Activated gamma-delta T cell treated with Interleukin-2 at 50 U/mL for 16 hours (primary cell): ENCODE results near the gene AKIRIN2.
"Not testable (repeated sequence)": the region's sequence is repeated elsewhere in the genome, so short reads cannot be mapped to it uniquely, and the experiment has no call there.

Source experiments
- DNase-seq: peaks from one replicate; pipeline ENCODE4 v3.0.0-alpha.2; 2020

The AKIRIN2 gene

DNA sequence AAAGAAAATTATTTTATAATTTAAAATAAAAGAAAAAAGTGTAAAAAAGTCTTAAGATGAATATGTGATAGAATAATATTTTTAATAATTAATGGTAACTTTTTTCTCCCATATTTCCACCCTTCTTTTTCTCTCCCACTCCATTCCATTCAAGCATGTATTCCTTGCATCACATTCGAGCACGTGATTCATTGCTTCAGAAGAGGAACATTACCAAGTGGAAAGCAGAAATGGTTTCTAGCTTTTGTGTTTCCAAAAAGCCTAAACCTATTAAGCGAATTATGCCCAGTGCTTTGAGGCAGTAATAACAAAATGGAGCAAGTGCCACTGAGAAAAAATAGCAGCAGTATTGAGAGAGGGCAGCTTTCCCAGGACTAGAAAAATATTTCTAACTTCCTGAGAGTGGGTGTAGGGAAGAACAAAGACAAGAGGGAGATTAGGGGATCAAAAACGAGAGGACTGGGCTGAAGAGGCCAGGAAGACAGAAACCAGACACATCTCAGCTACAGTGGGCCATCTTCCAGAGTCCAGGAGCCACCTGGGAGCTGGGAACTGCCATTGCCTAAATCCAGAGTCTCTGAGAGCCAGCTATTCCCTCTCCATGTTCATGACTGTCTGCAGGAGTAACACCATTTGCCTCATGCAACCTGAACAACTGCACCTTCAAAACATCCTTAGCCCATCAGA is 15.0 kb upstream of the AKIRIN2 start:
- no peak for DNase-seq

DNA sequence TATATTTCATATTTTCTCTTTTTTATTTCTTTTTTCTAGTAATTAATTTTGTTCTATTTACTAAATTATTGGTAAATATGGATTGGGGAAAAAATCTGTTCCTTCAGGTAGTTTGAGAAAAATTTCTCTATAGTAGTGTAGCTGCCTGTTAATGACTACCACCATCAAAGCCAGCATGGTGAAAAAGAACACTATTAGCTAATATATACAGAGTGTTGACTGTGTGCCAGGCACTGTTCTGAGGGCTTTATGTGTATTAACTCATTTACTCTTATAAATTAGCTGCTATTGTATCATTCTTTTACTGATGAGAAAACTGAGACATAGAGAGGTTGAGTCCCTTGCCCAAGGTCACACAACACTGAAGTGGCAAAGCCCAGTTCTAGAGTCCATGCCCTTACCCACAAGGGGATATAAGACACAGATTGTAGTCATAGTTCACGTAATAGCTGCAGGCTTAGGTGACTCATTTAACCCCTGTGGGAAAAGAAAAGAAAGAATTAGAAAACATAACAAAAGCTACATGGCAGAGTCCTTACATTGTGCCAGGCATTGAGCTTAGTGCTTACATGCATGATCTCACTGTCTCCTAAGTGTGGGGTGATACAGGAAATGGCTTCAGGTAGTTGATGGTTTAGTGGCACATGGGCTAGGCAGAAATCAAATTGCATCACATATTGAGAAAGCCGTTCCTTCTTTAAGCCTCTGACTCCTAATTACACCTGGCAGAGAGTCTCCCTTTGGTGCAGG is 12.2 kb upstream of the AKIRIN2 start:
- no peak for DNase-seq

DNA sequence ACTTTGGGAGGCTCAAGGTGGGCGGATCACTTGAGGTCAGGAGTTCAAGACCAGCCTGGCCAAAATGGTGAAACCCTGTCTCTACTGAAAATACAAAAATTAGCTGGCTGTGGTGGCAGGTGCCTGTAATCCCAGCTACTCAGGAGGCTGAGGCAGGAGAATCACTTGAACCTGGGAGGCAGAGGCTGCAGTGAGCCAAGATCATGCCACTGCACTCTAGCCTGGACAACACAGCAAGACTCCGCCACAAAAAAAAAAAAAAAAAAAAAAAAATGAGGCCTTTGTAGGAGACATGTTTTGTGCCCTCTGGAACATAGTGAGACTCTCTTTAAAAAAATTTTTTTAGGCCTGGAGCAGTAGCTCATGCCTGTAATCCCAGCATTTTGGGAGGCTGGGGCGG is 10.7 kb upstream of the AKIRIN2 start:
- DNase-seq: not testable (repeated sequence)

DNA sequence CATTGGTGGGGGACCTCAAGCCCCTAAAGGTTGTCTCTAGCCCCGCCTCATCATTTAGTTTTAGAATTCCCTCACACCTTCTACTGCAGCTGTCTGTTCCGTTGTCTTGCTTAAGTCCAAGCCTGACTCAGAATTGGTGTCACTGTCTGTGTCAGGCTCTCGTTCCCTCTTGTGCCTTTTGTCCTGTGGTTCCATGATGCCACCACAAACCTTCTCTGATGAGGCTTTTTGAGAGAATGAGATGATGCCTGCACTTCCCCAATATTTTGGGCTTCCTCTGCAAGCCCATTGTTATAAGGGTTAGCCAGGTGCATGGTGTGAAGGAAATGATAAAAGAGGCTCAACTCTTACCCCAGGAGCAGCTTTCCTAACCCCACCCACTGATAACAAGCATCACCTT is 8.1 kb upstream of the AKIRIN2 start:
- no peak for DNase-seq

DNA sequence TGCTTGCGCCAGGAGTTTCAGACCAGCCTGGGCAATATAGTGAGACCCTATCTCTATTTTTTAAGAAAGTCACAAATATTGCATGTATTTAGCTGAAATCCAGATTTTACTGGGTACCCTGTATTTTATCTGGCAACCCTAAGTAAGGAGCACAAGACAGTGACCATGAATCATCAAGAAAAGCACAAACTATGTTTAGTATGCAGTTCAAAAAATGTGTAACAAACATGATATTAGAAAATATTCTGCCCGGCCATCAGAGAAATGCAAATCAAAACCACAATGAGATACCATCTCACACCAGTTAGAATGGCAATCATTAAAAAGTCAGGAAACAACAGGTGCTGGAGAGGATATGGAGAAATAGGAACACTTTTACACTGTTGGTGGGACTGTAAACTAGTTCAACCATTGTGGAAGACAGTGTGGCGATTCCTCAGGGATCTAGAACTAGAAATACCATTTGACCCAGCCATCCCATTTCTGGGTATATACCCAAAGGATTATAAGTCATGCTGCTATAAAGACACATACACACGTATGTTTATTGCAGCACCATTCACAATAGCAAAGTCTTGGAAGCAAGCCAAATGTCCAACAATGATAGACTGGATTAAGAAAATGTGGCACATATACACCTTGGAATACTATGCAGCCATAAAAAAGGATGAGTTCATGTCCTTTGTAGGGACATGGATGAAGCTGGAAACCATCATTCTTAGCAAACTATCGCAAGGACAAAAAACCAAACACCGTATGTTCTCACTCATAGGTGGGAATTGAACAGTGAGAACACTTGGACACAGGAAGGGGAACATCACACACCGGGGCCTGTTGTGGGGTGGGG is 6.8 kb upstream of the AKIRIN2 start:
- DNase-seq: not testable (repeated sequence)

DNA sequence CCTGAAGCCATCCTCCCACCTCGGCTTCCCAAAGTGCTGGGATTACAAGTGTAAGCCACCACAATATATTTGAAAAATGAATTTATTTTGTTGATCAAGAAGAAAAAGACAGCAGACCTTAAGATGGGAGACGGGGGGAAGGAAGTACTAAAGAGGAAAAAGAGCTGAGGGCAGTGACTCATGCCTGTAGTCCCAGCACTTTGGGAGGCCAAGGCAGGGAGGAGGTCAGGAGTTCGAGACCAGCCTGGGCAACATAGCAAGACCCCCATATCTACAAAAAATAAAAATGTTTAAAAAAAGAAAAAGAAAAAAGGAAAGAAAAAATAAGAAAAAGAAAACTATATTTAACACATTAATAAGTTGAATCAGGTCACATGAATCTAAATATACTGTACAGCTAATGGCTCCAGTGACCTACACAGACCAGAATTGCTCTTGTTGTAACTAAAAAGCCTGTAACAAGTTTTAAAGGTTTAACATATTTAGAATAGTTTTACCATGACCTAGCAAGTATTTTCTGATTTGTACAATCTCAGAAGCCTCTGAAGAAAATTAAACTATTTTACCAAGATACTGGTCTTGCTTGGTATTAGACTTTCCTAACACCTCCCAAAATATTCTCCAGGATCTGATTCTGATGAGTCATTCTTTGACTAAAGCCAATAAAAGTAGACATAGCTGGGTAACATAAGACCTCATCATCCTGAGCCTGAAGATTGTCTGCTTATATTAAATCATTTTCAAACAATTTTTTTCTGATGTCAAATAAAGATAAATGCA is 4.3 kb upstream of the AKIRIN2 start:
- no peak for DNase-seq

DNA sequence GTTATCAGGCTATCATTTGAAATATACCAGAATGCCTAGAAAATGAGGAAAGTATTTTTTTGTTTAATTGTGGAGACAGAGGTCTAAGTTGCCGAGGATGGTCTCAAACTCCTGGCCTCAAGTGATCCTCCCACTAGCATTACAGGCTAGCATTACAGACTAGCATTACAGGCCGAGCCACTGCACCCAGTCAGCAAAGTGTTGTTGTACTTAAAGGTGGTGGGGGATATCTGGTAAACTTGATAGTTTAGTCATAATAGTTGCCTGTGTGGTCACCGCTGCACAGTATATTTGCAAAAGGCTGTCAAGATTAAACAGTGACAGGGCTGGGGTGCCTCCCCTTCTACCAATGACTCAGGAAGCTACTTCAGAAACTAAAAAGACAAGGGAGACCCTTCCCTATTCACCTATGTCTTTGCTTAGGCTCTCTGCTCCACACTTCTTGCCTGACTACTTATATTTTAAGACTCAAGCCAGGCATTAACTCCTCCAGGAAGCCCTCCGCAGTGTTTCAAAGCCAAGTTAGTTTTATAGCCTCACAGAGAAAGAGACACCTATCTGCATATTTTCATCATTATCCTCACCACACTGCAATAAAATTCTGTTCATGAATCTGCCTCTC is 3.1 kb upstream of the AKIRIN2 start:
- no peak for DNase-seq

DNA sequence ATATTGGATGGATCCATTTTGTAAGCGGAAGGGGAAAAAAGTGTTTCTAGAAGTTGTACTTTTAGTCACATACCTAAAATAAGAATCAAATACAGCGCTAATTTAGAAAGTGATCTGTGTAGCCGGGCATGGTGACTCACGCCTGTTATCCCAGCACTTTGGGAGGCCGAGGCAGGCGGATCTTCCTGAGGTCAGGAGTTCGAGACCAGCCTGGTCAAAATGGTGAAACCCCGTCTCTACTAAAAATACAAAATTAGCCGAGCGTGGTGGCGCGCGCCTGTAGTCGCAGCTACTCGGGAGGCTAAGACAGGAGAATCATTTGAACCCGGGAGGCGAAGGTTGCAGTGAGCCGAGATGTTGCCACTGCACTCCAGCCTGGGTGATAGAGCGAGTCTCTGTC is 1.0 kb upstream of the AKIRIN2 start:
- not testable (repeated sequence) for DNase-seq

DNA sequence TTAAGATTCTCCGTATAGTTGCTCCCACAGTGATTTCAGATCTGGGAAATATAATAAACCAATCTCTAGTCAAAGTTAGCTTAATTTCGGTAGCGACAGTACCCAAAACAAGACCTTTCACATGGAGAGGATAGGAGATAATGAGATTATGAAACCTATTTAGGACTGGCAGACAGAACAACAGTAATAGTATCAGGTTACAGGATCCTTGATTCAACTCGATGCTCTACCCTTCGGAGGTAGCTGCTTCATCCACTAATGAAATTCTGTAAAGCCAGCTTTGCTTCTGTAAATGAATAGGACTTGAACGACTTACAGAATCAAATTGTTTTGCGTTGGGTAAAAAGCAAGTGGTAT is 534 bp upstream of the AKIRIN2 start:
- DNase-seq: no peak

DNA sequence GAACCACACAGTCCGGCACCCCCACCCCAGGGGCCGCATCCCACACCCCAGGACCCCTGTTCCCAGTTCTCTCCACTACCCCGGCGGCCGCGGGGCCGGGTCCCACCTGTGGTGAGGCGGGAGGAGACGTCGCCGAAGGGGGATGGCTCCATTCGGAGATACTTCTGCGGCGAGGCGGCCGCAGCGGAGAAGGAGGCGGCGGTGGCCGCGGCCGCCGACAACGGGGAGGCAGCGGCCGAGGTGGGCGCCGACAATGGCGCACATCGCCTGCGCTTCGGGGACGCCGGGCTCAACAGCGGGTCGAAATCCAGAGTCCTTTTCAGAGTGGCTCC is 723 bp downstream of the AKIRIN2 start:
- DNase-seq: peak; percentile 16

DNA sequence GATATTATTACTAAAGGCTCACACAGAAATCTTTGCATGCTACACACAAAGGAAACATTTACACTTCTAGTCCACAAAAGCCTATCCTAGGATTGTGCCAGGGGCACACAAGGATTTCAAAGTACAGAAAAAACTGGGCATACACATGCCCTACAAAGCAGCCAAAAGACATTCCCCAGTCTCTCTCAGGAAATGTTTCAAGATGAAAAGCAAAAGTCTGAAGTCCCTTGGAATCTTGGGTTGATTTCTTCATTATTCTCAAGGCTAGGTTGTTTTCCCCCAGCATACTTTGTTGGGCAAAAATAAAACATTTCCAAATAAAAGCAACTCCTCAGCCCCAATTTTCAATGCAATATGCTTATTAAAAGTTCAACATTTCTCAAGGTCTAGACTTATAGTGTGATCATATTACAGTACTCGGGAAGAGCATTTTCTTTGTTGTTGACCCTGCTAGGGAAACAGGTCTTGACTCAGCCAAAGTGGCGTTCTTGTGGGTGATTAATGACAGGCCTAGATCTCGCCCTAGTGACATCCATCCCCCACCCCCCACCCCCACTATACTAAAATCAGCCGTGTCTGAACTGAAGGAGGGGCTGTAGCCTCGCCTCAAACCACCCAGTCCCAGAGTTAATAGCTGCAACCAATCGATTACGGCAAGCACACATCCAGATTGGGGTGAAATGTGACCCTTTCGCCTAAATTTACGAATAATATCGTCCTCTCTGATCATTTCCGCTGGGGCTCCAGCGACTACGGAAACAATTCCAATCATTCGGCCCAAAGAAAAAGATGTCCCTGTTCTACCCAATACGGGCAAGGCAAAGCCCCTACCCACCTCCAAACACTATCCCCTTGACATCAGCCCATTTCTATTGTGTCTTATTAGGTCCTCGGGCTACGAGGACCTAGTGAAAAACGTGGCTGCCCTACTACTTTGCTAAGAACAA is 1.4 kb downstream of the AKIRIN2 start:
- DNase-seq: no peak

DNA sequence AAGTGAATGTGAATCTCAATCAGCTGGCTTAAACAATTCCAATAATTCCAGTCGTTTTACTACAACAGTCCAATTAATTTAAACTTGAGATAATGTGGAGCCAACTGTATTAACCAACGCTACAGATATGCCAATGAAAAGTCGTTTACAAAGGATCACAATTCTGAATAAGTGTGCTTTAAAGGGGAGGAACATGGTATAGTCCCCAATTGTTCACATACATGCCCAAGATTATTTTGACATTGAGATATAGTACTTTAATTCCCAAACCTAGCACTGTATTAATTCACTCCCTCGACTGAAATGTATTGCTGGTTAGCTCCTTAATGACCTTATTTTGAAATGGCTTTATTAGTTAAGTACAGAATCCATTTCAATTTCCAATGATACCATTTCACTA is 2.5 kb downstream of the AKIRIN2 start:
- DNase-seq: no peak

DNA sequence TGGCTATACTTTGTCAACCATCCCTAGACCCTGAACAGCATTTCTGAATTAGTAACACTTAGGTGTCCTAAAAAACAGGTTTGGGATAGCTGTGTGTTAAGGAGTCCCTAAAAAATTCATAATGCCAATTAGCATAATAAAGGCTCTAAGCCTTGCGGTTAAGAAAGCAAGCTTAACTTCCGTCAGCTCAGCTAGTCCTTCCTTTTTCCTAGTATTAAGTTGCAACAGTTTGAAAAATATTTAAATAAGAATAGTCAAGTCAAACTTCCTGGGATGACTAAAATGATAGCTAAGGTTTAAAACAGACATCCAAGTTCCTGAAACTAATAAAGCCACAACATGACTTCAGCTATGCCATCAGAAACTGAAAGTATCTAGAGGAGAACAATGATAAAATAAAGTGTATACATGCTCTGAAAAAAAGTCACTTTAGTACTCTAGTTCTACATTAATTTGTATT is 3.5 kb downstream of the AKIRIN2 start:
- no peak for DNase-seq

DNA sequence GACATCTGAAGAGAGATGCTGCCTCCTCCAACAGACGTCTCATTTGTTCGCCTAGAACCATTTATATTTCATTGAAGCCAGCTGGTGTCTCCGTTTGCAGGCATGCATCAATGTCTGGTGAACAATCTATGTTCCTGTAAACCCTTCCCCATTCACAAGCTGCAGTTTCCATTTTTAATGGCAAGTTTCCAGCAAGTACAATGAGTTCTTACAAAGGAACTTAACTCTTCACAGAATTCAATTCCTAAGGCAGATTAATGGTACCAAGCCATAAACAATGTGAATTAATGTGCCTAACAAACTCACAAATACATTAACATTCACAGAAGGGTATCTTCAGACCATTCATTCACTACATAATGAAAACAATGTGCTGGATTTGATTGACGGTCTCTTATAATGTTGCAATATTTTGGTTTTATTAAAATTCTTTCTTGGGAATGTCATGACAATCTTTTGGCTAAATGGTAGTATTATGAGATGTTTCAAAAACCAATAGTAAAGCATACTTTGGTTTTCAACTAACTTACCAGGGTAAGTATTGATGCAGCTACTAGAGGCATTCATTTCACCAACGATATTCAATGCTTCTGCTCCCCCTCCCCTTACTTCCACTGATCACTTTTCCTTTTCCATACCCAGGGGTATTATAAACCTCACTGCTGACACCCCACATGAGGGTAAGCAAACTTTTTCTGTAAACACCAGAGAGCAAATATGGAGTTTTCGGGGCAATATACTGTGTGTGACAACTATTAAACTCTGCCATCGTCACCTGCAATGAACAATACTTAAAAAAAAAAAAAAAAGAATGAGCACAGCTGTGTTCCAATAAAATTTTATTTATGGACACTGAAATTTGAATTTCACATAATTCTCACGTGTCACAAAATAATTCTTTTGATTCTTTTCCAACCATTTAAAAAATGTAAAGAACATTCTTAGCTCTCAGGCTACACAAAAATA is 4.2 kb downstream of the AKIRIN2 start:
- no peak for DNase-seq

DNA sequence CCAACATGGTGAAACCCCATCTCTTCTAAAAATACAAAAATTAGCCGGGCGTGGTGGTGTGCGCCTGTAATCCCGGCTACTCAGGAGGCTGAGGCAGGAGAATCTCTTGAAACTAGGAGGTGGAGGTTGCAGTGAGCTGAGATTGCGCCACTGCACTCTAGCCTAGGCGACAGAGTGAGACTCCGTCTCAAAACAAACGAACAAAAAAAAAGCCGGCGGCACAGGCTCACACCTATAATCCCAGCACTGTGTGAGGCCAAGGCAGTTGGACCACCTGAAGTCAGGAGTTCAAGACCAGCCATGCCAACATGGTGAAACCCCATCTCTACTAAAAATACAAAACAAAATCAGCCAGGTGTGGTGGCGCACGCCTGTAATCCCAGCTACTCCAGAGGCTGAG is 5.2 kb downstream of the AKIRIN2 start:
- DNase-seq: not testable (repeated sequence)

DNA sequence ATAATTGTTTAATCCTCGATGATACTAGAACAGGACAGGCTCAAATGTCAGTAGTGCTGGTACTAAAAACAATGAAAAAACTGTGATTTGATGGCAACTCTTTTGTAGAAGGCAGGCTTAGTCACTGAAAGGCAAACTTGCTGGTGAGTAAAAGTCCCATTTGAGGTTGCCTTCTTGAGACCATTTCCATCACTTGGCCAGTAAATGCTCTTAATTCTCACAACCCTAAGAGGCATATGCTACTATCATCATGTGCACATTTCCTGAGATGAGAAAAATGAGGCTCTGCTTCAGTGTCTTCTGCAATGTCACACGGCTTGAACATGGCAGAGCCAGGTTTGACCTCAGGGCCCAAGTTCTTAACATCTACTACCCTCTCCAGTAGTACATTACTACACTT is 9.9 kb downstream of the AKIRIN2 start:
- no peak for DNase-seq

DNA sequence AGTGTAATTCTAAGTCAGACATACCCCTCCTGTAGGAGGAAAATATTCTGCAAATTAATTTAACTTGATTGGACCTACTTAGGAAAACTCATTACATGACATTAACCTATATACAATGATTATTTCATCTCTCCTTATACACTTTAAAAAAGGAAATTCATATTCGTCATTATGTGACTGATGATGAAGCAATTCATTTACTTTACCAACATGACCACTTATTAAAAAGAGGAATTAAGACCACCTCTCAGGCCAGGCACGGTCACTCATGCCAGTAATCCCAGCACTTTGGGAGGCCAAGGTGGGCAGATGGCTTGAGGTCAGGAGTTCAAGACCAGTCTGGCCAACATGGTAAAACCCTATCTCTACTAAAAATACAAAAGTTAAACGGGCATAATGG is 11.6 kb downstream of the AKIRIN2 start:
- DNase-seq: no peak

DNA sequence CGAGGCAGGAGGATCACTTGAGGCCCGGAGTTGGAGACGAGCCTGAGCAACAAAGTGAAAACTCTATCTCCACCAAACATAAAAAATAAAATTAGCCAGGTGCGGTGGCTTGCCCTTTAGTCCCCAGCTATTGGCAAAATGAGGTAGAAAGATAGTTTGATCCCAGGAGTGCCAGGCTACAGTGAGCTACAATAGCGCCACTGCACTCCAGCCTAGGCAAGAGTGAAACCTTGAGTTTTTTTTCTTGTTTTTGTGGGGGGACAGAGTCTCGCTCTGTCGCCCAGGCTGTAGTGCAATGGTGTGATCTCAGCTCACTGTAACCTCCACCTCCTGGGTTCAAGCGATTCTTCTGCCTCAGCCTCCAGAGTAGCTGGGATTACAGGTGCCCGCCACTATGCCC is 14.1 kb downstream of the AKIRIN2 start:
- DNase-seq: not testable (repeated sequence)

DNA sequence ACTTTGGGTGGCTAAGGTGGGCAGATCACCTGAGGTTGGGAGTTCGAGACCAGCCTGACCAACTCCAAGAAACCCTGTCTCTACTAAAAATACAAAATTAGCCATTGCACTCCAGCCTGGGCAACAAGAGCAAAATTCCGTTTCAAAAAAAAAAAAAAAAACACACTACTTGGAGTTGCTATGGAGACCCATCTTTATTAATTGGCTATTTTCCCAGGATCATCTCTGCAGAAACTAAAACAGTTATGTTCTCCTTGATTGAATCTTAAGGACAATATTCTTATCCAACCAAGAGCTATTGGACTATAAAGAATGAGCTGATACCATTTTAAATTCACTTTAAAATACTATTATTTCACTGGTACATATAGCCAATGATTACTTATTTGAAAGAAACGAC is 14.7 kb downstream of the AKIRIN2 start:
- DNase-seq: no peak

DNA sequence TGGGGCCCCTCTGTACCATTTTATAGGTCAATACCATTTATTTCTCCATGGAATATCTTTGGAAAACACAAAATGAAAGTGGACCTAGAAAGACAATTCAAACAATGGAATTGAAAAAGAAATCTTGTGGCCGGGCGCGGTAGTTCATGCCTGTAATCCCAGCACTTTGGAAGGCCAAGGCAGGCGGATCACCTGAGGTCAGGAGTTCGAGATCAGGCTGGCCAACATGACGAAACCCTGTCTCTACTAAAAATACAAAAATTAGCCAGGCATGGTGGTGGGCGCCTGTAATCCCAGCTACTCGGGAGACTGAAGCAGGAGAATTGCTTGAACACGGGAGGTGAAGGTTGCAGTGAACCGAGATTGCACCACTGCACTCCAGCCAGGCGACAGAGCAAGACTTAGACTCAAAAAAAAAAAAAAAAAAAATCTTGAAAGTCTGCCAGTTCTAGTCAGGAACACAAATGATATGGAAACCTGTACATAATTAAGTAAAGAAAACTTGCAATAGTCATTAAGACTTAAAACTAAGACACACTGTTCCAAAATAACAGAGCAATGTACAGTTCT is 15.3 kb downstream of the AKIRIN2 start:
- DNase-seq: not testable (repeated sequence)
